Liver (tissue), 3 donors: ENCODE data around the gene UNC79.

Experiments
- EGR1 ChIP-seq, 2 donors: IDR thresholded peaks; 2 replicates each; pipeline ENCODE4 v1.6.1; 2016 to 2018; ENCODE audit warnings: antibody characterized with exemption in 2 of 2, low read depth in 2 of 2
- FOXA2 ChIP-seq: IDR thresholded peaks from 2 replicates; pipeline ENCODE4 v1.6.1; 2016; ENCODE audit warnings: antibody characterized with exemption
- GABPA ChIP-seq, 2 donors: IDR thresholded peaks in 1 of 2; conservative IDR thresholded peaks in 1 of 2; 2 replicates each; pipeline ENCODE4 v1.6.1; 2016; ENCODE audit warnings: antibody characterized with exemption in 2 of 2, mild to moderate bottlenecking in 1 of 2, moderate library complexity in 1 of 2
- HNF4G ChIP-seq: IDR thresholded peaks from 2 replicates; pipeline ENCODE4 v1.6.1; 2016; ENCODE audit warnings: antibody characterized with exemption
- JUND ChIP-seq, 2 donors: IDR thresholded peaks; 2 replicates each; pipeline ENCODE4 v1.6.1; 2016; ENCODE audit warnings: antibody characterized with exemption in 2 of 2
- NR2F2 ChIP-seq: IDR thresholded peaks from 2 replicates; pipeline ENCODE4 v1.6.1; 2016; ENCODE audit warnings: antibody characterized with exemption
- RAD21 ChIP-seq, 2 donors: IDR thresholded peaks; 2 replicates each; pipeline ENCODE4 v1.6.1; 2016; ENCODE audit warnings: antibody characterized with exemption in 2 of 2, mild to moderate bottlenecking in 2 of 2
- RXRA ChIP-seq, 2 donors: IDR thresholded peaks; 2 replicates each; pipeline ENCODE4 v1.6.1; 2017 to 2018; ENCODE audit warnings: antibody characterized with exemption in 2 of 2, mild to moderate bottlenecking in 1 of 2
- SP1 ChIP-seq: IDR thresholded peaks from 2 replicates; pipeline ENCODE4 v1.6.1; 2018; ENCODE audit warnings: antibody characterized with exemption, mild to moderate bottlenecking
- TAF1 ChIP-seq: conservative IDR thresholded peaks from 2 replicates; pipeline ENCODE4 v1.6.1; 2016; ENCODE audit warnings: antibody characterized with exemption, mild to moderate bottlenecking
- TF ChIP-seq, protein P1 (sequence below): fragments of 150-350 bp; IDR thresholded peaks from 2 replicates; pipeline ENCODE4 v1.5.1; 2017; ENCODE audit warnings: improper control_type of control experiment, low read depth, low read length; ENCODE audit not compliant: missing input control
- TF ChIP-seq, protein P2 (sequence below): IDR thresholded peaks from 2 replicates; pipeline ENCODE4 v1.6.1; 2016; ENCODE audit warnings: antibody characterized with exemption
- TF ChIP-seq, protein P3 (sequence below): IDR thresholded peaks from 2 replicates; pipeline ENCODE4 v1.6.1; 2016; ENCODE audit warnings: antibody characterized with exemption
- TF ChIP-seq, protein P4 (sequence below): IDR thresholded peaks from 2 replicates; pipeline ENCODE4 v1.6.1; 2016; ENCODE audit warnings: antibody characterized with exemption, mild to moderate bottlenecking
- donor health status: healthy.
- donor health status: healthy.

DNA sequence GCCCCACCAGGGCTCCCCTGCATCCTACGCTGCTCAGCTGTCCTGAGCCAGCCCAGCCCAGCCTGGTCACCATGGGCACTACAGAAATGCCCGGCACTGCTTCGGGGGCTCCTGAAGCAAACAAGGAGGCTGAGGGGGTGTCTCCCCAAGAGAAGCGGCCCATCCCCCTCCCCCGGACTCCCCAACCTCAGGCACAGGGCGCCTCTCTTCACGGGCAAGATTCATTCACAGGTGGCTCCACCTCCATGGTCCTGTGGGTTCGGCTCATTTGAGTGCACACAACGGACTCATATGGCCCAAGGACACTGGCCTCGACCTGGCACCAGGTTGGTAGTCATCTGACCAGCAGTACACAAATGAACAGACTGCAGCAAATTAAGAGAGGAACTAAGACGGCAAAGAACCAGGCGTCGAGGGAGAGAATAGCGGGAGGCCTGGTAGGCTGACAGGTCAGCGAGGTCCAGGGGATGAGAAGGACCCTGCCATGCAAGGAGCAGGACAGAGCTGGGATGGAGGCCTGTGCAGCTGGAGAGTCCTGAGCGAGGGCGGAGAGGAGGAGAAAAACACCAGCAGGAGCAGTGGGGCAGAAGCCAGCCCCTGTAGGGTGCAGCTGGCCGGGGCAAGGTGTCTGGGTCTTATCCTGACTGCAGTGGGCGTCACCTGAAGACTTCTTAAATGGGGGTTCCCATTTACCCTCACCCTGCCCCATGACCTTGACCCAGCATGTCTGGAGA, 297.3 kb downstream of the UNC79 start:
- TF ChIP-seq, protein P1, sequence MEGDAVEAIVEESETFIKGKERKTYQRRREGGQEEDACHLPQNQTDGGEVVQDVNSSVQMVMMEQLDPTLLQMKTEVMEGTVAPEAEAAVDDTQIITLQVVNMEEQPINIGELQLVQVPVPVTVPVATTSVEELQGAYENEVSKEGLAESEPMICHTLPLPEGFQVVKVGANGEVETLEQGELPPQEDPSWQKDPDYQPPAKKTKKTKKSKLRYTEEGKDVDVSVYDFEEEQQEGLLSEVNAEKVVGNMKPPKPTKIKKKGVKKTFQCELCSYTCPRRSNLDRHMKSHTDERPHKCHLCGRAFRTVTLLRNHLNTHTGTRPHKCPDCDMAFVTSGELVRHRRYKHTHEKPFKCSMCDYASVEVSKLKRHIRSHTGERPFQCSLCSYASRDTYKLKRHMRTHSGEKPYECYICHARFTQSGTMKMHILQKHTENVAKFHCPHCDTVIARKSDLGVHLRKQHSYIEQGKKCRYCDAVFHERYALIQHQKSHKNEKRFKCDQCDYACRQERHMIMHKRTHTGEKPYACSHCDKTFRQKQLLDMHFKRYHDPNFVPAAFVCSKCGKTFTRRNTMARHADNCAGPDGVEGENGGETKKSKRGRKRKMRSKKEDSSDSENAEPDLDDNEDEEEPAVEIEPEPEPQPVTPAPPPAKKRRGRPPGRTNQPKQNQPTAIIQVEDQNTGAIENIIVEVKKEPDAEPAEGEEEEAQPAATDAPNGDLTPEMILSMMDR: no peak
- TF ChIP-seq EGR1 (IDR thresholded peaks at IDR 0.05; ENCODE audit: low read depth in 2 of 2) (no peak), HNF4G (no peak), NR2F2 (no peak), JUND (IDR thresholded peaks at IDR 0.05) (no peak), RAD21 (IDR thresholded peaks at IDR 0.05) (no peak), TAF1 (no peak), SP1 (no peak), GABPA (IDR thresholded peaks at IDR 0.05 in 1 of 2, conservative IDR thresholded peaks at IDR 0.05 in 1 of 2) (no peak), FOXA2 (no peak), RXRA (IDR thresholded peaks at IDR 0.05) (no peak)
- TF ChIP-seq, protein P2, sequence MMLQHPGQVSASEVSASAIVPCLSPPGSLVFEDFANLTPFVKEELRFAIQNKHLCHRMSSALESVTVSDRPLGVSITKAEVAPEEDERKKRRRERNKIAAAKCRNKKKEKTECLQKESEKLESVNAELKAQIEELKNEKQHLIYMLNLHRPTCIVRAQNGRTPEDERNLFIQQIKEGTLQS: no peak
- TF ChIP-seq, protein P3, sequence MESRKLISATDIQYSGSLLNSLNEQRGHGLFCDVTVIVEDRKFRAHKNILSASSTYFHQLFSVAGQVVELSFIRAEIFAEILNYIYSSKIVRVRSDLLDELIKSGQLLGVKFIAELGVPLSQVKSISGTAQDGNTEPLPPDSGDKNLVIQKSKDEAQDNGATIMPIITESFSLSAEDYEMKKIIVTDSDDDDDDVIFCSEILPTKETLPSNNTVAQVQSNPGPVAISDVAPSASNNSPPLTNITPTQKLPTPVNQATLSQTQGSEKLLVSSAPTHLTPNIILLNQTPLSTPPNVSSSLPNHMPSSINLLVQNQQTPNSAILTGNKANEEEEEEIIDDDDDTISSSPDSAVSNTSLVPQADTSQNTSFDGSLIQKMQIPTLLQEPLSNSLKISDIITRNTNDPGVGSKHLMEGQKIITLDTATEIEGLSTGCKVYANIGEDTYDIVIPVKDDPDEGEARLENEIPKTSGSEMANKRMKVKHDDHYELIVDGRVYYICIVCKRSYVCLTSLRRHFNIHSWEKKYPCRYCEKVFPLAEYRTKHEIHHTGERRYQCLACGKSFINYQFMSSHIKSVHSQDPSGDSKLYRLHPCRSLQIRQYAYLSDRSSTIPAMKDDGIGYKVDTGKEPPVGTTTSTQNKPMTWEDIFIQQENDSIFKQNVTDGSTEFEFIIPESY: no peak
- TF ChIP-seq, protein P4, sequence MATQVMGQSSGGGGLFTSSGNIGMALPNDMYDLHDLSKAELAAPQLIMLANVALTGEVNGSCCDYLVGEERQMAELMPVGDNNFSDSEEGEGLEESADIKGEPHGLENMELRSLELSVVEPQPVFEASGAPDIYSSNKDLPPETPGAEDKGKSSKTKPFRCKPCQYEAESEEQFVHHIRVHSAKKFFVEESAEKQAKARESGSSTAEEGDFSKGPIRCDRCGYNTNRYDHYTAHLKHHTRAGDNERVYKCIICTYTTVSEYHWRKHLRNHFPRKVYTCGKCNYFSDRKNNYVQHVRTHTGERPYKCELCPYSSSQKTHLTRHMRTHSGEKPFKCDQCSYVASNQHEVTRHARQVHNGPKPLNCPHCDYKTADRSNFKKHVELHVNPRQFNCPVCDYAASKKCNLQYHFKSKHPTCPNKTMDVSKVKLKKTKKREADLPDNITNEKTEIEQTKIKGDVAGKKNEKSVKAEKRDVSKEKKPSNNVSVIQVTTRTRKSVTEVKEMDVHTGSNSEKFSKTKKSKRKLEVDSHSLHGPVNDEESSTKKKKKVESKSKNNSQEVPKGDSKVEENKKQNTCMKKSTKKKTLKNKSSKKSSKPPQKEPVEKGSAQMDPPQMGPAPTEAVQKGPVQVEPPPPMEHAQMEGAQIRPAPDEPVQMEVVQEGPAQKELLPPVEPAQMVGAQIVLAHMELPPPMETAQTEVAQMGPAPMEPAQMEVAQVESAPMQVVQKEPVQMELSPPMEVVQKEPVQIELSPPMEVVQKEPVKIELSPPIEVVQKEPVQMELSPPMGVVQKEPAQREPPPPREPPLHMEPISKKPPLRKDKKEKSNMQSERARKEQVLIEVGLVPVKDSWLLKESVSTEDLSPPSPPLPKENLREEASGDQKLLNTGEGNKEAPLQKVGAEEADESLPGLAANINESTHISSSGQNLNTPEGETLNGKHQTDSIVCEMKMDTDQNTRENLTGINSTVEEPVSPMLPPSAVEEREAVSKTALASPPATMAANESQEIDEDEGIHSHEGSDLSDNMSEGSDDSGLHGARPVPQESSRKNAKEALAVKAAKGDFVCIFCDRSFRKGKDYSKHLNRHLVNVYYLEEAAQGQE: no peak
